HG03432 (cell line): ENCODE measurements around the gene LRRC2.
A peak's percentile ranks its signal among the peaks of the same experiment; 100 is the strongest.
"Not testable (repeated sequence)": the region's sequence is repeated elsewhere in the genome, so short reads cannot be mapped to it uniquely, and the experiment has no call there.

Experiments
- ATAC-seq: cut with Tn5 transposase; IDR thresholded peaks from one replicate; pipeline ENCODE4 v1.9.1; 2021; ENCODE audit warnings: mild to moderate bottlenecking, moderate library complexity; ENCODE audit not compliant: unreplicated experiment

The LRRC2 gene

DNA sequence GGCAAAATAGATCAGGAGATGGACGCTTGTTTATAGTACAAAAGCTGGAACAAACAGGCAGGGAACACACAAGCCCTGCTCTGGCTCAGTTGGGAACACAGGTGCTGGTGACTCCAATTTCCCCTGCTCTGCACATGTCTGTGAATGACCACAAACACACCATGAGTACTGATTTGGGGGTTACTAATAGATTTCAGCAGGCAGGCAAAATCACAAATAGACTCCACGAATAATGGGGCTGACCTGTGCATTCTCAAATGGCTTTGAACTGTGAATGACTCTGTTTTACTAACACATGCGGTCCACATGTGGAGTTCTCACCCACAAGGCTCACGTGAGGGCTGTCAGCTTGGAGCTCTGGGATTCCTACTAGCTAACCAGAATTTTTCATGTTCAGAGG, 64.4 kb downstream of the LRRC2 start:
- no peak for ATAC-seq

- no peak for ATAC-seq
Measured at GRCh38 chr3:46500656-46501635, 65.2 kb downstream of the LRRC2 start.

DNA sequence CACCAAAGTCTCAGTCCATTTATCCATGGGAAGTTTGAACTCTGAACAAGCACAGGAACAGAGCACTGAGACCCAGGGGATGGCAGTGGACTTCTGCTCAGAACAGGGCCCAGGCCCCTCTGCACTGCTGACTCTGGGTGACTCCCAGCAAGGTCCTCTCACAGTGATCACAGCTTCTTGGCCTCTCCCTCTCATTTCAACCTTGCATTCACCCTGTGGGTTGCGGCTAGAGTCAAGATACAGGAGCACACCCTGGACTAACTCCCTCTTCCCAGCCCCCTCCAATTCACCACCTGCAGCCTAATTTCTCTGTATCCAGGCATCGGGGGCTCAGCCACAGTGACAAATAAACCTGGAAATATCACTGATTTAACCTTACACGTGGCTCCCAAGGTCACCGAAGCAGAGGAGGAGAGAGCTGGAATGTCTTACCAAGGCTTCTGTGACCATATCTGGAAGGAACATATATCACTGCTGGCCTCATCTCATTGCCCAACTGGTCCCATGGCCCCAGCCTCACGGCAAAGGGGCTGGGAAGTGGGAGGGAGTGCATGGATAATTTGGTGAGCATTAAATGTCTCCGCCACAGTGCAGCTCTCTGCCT, 67.1 kb downstream of the LRRC2 start:
- ATAC-seq = no peak

DNA sequence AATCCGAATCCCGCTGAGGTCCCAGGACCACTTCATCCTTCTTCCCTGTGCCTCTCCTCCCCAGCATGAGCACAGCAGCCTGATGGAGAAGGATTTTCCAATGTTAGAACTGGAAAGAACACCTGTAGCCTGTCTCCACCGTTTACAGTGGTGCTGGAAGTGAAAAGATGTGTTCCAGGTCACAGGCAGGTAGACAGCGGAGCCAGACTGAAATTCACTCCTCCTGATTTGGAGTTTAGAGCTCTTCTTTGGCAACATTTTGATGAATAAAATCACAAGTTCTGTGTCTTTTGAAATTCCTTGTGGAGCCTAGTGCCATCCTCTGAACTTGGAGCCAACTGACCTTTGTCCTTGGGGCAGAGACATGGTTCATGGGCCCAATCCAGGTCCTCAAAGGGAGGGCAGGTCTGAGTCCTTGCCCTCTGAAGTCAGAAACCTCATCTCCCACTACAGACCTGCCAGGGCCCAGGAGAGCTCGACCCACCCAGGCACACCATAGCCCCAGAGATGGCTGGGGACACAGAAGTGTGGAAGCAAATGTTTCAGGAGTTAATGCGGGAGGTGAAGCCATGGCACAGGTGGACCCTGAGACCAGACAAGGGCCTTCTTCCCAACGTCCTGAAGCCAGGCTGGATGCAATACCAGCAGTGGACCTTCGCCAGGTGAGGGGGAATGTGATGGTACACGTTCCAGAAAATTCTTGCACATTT, 68.4 kb downstream of the LRRC2 start, which contains the start of gene RTP3:
TSS of gene RTP3 (plus strand) at position 421 of the 710 bp plus-strand sequence. CDS start at position 508, 87 bp downstream.
- no peak for ATAC-seq

DNA sequence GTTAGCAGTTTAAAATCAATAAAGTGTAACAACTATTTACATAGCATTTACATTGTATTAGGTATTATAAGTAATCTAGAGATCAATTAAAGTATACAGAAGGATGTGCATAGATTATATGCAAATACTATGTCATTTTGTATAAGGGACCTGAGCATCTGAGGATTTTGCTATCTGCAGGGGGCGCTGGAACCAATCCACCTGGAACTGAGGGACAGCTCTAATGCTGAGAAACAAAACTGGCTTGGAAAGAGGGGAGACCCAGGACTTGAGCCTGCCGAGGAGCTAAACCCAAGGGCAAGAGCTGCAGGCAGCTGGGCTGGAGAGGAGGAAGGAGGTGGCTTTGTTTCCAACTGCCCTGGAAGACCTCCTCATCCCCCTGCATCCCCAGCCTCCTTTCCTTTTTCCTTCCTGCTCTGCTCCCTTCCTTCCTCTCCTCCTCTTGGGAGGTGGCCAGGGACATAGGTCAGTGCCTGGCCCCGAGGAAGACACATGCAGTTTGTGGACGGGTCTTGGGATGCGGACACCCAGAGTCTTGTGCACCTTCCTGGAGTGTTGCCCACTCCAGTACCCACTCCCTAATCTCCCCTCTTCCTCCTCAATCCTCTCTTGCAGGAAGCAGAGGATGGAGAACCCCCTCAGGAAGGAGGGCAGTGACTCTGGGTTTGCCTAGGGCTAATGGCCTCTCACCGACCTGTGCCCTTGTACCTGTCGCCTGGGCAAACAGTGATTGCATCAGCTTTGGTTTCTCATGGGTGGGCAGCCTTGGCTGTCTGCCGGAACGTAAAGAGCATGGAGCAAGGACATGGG, 69.2 kb downstream of the LRRC2 start:
- ATAC-seq = no peak

DNA sequence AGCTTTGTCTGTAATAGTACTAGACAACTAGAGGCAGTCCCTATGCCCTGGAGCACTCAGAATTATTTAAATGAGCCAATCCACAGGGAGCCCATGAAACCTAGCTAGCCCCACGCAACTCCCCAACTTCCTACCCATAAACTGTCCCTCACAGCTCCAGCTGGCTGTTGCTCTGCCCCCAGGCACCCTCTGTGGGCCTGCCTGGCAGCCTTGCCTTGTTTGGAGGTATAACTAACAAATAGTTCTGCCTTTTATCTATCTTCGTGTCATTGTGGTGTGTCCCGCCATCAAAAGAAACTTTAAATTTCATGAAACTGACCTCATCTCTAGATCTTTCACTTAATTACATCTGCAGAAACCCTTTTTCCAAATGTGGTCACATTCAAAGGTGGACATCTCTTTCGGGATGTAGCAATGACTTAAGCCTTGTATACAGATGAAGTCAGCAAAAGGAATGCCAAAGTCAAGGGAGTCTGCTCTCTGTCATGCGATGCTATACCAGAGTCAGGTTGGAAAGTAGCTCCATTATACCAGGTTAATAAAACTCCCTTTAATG, 70.1 kb downstream of the LRRC2 start:
- no peak for ATAC-seq

DNA sequence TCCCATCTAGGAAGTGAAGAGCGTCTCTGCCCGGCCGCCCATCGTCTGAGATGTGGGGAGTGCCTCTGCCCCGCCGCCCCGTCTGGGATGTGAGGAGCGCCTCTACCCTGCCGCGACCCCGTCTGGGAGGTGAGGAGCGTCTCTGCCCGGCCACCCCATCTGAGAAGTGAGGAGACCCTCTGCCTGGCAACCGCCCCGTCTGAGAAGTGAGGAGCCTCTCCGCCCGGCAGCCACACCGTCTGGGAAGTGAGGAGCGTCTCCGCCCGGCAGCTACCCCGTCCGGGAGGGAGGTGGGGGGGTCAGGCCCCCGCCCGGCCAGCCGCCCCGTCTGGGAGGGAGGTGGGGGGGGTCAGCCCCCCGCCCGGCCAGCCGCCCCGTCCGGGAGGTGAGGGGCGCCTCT, 71.6 kb downstream of the LRRC2 start:
- ATAC-seq = not testable (repeated sequence)

DNA sequence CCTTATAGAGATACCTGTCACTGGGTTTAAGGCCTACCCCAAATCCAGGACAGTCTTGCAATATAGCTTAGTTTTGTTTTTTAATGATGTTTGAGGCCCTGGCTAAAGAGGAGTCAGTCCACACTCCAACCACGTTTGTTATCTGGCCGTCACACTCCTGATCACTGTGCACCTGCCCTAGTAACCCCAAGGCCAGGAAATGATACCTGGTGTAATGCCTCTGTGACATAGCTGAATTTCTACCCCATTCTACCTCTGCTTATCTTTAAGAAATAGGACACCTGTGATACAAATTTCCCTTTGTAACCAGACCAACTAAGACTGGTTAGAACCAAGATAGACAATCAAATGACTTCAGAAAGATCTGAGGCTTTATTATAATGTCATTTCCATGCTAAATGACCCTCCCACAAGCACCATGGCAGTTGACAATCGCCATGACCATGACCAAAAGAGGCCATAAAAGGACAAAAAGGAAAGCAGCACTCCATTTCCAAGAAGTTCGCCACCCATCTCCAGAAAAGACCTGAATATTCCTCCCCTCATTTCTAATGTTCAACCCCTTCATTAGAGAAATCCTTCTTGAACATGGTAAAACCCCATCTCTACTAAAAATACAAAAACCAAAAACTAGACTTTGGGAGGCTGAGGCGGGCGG, 73.1 kb downstream of the LRRC2 start:
- no peak for ATAC-seq

- ATAC-seq = no peak
Measured at GRCh38 chr3:46491089-46492070, 74.7 kb downstream of the LRRC2 start.

- ATAC-seq = no peak
Measured at GRCh38 chr3:46490338-46491084, 75.6 kb downstream of the LRRC2 start.

- ATAC-seq = no peak
Measured at GRCh38 chr3:46489875-46490274, 76.2 kb downstream of the LRRC2 start.

DNA sequence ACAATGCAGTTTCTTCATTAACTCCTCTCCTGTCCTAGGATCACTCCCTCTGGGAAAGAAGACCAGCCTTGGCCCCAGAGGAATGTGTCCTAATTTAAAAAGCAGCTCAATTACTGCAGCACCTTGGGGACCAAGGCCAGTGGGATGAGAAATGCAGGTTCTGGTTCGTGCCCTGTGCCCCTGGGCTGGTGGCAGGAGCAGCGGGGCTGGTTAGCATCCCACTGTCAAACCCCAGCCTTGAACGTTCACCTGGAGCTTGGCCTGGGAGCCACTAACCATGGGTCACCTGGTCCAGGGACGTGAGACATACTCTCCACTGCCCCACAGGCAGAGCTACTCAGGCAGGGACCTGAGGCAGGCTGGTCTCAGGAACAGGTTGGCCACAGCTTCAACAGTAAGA, 76.7 kb downstream of the LRRC2 start:
- no peak for ATAC-seq

DNA sequence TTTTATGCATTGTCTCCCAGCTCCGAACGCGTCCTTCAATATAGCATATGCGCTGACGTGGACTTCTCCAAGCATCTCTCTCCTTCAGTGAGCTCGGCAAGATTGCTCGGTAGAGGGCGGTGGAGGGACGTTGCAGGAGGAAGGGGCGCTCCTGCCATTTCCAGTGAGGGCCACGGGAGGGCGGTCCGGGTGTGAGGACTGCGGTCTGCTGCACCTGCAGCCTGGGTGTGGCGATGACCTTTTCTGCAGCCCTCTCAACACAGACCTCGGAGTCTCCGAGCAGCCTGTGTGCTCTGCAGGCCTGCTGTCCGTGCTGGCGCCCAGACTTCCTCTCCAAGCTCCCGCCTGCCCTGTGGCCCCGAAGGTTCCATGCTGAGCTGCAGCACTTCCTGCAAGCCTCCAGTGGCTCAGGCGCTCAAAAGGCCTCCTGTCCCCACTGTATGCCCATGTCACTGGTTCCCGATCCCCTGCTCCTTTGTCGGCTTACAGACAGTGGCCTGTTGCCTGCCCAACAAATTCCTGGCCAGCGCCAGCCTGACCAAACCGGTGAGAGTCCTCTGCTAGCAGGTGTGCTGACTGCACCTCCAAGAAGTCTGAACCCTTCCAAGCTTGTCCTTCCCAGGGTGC, 77.3 kb downstream of the LRRC2 start:
- ATAC-seq = peak; percentile 94

DNA sequence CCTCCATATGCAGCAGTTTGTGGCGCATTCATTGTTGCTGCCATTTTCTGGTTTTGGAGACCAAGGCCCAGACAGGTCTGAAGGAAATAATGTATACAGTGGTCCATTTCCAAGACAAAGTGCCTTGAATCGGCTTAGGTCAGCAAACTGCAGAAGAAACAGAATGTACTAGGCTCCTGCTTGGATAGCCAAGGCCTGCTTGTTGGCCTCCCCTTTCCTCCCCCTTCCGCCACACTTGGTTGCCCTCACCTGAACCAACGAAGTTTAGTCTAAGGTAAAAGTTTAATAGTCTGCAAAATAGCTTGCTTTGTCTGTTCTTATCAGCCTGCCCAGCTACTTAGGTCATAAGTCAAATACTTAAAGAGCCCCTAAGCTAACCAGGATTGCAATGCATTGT, 80.3 kb downstream of the LRRC2 start:
- ATAC-seq = no peak

- no peak for ATAC-seq
Measured at GRCh38 chr3:46484911-46485778, 81.0 kb downstream of the LRRC2 start.

DNA sequence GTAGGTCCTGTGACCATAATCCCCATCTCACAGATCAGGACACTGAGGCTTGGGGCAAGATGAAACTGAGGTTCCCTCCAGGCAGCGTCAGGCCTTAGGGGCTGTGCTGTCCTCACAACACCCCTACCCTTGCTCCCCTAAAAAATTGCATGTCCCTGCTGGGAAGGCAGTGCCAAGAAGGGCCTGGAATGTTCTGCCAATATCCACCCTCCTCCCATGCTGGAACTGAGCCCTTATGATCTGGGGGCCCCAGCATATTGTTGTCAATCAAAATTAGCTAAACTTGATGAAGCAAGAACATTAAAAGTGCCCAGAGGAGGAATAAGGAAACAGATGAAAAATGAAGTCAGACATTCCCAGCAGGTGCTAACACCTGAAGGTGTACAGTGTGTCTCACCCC, 81.7 kb downstream of the LRRC2 start:
- ATAC-seq = no peak

- no peak for ATAC-seq
Measured at GRCh38 chr3:46483825-46484224, 82.3 kb downstream of the LRRC2 start.
